Fibroblast of gingiva (primary cell): ENCODE results near the gene MMP2.

ENCODE experiments used
- DNase-seq: peaks from one replicate; pipeline ENCODE4 v3.0.0-alpha.2; 2011; ENCODE audit warnings: low read depth

The MMP2 gene

DNA sequence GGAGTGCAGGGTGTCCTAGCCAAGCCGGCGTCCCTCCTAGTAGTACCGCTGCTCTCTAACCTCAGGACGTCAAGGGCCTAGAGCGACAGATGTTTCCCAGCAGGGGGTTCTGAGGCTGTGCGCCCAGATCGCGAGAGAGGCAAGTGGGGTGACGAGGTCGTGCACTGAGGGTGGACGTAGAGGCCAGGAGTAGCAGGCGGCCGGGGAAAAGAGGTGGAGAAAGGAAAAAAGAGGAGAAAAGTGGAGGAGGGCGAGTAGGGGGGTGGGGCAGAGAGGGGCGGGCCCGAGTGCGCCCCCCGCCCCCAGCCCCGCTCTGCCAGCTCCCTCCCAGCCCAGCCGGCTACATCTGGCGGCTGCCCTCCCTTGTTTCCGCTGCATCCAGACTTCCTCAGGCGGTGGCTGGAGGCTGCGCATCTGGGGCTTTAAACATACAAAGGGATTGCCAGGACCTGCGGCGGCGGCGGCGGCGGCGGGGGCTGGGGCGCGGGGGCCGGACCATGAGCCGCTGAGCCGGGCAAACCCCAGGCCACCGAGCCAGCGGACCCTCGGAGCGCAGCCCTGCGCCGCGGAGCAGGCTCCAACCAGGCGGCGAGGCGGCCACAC is at the start of gene MMP2:
Gene MMP2 (plus strand): TSS at position 372 of the 603 bp plus-strand sequence. CDS start 282 bp downstream, outside the sequence.
- DNase-seq, result peak; percentile 84

DNA sequence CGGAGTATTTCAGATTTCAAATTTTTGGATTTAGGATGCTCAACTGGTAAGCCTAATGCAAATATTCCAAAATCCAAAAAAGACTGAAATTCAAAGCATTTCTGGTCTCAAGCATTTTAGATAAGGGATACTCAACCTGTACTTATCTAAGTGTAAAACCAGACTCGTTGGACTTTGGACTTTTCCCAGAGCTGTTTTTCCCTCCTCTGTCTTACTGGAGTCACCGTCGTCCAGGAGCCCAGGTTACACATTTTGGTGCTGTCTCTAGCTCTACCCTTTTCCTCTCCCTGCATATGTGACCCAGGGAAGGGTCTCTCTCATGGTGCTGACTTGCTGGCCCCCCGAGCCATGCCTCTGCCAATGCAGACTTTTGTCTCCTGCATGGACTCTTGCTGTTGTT is 46.0 kb upstream of the MMP2 start:
- DNase-seq, result no peak

DNA sequence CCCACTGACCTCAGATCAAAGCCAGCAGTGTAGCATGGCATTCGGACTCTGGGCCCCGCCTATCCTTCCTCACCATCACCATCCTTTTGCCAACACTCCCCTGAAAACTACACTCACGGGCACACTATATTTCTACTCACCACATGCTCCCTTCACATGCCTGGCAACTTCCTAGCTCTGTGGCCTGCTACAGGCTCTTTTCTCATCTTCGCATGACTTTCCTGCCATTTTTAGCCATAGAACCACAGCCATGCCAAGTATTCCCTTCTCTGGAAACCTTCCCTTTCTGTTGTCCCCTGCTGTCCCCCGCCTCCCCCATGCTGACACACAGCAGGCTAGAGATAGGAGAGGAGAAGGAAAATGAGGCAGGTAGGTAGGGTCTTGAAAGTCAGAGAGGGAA is 45.5 kb upstream of the MMP2 start:
- DNase-seq, result no peak

DNA sequence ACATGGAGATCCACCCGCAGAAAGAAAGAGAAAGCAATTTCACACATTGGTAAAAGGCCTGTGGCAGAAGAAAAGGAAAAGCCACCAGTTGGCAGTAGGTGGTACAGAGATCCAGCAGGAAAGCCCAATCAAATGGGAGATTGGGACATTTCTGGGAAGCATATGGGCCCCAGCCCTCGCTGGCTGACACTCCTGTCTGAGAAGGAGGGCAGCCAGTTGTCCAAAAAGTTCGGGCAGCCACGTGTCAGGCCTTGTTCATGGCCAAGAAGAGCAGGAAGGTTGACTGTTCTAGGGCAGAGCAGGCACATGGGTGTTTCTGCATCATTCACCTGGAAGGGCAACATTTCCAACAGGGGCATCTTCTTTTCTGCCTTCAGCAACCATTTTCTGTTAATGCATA is 45.0 kb upstream of the MMP2 start:
- no peak for DNase-seq

DNA sequence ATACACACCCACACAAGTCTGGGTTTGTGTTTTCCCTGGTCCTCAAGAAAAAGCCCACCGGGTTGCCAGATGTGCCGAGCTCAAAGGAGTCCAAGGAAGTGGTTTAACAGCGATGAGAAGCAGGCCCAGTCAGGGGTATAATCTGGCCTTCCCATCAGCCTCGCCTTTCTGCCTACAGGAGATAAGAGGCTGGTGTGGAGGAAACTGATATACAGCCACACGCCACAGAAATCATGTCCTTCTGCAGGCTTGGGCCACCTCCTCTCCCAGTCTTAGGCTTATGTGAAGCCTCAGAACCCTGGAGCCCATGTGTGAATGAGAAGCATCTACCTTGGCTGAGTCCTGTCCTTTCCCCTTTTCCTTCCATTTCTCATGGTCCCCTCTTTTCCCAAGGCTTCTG is 43.6 kb upstream of the MMP2 start:
- no peak for DNase-seq

DNA sequence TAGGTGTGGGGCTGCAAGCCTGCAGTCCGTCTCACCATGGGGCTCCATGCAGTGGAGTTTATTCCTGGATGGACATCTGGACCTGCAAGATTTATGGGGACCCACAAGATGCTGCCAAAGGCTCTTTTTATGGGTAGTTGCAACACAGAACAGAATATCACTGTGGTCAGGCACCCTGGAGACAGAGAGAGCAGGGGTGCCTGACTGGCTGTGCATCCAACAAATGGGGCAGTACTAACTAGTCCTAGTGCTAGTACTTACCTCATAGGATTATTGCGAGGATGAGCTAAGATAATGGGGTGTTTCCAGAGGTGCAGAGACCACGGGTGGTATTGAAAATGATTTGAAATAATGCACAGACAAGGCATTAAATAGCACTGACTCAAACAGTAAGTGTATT is 42.4 kb upstream of the MMP2 start:
- DNase-seq, result no peak

DNA sequence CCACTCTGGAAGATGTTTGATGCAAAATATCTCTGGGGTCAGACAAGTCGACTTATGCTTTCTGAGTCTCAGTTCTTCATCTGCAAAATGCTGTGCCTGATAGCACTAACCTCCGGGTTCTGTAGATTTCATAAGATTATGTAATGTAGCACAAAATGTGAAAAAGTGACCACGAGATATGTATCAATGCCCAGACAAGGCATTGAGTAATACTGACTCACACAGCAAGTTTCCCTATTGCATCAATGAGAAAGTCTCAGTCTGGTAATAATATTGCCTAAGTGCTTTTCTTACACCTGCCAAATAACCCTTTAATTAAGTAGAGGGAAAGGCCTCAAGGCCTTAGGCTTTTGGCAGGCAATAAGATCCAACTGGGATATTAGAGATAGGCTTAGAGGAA is 41.4 kb upstream of the MMP2 start:
- DNase-seq, result peak; percentile 65

DNA sequence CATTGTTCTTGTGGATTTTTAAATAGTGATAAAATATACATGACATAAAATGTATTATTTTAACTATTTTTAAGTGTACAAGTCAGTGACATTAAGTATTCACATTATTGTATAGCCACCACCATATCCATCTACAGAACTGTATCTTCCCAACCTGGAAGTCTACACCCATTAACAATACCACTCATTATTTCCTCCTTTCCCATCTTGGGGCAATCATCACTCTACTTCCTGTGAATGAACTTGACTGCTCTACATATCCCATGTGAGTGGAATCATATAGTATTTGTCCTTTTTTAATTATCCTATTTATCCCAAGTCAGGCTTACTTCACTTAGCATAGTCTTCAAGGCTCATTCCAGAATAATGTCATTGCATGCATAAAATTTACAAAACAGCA is 40.7 kb upstream of the MMP2 start:
- DNase-seq, result no peak

DNA sequence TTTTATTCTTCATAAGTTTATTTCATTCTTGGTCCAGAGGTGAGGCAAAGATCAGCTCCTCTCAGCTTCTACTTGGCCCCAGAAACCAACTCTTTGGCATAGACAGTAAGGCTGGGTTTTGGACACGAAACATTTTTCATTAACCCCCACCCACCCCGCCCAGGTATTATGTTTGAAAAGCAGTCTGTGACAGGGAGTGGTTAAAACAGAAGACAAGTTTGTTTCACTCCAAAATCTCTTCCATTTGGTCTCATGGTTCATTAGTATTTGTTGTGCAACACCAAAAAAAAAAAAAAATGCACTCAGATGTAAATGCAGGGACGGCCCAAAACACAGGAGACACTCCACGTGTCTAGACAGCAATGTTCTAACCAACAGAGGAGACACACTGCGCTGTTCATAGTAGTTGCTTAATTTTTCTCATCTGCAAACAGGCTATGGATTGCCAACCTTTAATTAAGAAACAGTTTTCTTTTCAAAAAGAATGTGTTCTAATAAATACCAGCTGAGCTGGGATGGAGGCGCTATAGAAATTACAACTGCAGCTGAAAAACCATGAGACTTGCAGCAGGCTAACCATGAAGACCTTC is 39.8 kb upstream of the MMP2 start:
- peak; percentile 67 for DNase-seq

DNA sequence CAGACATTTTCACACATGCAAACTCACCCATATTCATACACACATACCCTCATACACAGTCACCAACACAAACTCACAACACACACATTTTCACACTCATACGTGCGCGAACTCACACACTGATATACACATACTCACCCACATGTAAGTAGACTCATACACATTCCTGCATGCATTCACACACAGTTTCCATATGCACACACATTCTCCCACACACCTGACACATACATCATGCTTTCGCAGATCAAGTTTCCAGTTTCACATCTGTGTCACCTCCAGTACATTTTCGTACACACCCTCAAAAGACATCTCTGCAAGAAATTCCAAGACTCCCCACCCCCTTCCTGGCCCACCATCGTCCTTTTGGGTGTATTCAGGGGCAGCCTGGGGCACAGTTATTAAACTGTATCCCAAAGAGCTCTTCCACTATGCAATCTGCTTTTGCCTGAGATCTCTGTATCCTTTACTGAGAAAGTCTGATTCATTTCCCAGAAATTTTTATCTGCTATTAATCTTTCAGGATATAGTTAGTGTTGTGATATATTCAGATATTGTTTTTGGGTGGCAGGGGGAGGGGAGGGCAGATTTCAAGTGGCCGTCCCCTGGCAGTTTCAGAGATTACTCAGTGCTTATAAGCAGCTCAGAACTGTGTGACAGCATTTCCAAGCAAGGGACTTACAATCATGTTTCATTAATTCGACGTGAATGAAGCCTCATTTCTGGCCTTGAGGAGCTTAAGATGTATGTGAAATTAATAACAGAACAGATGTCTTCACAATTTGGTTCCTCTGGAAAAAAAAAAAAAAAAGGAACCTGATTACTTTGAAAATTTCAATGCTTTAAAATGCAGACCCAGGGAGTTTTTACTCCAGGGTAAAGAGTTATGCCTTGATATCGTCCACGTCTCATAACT is 35.3 kb upstream of the MMP2 start:
- no peak for DNase-seq

DNA sequence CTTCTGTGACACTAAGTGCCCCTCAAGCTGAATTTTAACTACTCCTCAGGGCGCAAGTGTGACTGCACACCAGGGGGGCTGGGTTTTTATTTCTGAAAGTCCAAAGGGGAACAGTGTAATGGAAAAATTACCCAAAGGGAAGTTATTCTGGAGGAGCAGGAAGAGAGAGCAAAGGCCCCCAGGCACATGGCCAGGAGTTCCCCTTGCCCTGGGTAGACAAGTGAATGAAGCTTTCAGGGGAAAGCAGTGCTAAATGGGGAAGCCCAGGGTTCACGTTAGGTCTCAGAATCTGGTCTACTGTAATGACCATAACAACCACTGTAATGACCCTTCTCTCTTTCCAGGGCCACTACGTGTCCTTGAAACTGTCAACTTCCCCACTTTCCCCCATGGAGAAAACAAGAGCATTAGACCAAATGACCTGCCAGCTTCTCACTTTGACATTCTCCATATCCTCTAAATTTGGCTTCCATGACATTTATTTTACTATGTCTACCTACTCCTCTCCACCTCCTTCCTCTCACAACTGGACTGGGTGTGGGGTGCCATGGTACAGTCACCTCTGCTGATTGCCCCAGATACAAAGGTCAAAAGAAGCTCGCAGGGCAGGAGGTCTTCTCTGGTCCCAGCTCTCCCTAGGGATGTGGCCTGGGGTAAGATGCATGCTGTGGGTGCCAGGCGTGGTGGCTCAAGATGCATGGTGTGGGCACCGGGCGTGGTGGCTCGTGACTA is 34.1 kb upstream of the MMP2 start:
- DNase-seq, result no peak

DNA sequence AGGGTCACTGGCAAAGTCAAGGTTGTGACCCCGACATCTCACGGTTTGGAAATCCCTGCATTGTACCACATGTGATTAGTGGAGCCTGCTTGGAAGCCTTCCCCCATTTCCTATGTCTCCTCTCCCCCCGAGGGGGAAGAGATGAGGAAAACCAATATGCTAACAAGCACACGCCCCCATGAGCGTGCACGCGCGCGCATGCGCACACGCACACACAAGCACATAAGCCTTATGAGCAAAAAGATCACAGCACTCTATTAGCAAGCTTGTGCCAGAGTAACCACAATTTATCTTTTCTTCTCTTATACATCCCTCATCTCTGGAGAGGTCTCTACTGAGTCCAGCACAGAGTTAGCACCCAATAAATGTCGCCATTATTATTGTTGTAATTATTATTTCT is 31.8 kb upstream of the MMP2 start:
- DNase-seq, result no peak

DNA sequence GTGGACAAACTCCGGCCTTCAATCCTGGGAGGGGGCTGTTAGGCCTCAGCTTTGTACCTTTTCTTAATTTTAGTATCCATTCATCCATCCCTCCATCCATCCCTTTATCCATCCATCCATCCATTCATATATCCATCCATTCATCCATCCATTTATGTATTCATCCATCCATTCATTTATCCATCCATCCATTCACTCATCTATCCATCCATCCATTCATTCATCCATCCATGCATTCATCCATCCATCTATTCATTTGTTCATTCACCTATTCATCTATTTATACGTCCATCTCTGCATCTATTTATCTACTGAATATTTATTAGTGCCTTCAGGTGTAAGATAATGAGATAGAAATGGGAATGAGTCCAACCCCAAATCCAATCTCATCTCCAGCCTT is 26.0 kb upstream of the MMP2 start:
- no peak for DNase-seq

DNA sequence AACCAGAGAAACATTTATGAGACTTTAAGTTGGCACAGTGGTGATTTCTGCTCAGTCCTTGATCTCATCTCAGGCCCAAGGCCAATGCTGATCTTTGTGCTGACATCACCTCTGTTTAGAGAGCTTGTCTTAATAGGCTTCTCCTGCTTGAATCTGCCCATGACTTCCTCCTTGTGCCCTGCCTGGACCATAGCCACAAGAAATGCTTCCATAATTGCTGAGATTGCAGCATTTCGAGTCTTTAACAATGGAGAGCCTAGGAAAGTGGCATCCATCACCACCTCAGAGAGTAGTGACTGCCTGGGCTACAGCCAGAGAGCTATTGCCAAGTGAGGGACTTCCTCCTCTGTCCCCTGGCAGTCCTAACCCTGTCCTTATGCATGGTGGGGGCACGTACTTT is 25.1 kb upstream of the MMP2 start:
- DNase-seq, result no peak

DNA sequence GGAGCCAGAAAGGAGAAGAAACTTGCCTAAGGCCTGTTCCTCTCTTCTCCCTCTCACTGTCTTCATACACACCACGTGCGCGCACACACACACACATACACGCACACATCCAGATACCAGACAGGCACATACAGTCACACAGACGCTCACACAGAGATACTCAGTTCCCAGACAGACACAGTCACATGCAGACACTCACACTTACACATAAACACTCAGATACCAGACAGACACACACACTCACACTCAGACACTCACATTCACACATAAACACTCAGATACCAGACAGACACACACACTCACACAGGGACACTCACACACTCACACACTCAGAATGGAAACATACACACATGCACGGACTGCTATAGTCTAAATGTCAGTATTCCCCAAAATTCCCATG is 24.1 kb upstream of the MMP2 start:
- no peak for DNase-seq

DNA sequence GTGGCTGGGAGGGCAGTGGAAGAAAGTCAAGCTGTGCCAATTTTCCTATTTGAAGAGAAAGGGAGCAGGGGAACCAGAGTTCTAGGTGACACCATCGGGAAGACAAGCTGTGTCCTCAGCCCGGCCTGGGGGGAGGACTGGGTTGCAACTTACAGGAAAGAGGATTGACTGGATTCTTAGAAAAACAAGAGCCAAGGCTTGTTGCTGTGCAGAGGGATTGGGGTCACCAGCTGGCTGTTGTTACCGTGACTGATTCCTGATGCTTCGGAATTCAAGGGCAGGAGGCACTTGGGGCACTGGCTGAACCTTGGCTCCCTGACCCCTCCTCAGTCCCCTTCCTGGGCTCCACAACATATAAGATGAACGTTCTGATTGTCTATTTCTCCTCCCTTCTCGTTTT is 16.8 kb upstream of the MMP2 start:
- DNase-seq, result no peak

DNA sequence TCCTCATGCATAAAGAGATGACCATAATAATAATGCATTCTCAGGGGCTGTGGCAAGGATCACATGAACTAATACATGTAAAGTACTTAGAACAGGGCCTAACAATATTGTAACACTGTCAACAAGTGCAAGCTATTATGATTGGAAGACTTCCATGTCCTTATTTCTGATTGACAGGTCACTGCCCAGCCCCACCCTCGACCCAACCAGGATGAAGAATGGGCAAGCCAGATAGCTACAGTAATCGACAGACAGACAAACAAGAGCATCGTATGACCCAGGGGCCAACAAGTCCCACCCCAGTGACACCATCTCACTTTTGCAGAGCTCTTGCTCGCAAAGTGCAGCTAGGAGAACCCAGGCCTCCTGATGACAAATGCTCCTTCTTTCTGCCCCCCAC is 14.6 kb upstream of the MMP2 start:
- no peak for DNase-seq

DNA sequence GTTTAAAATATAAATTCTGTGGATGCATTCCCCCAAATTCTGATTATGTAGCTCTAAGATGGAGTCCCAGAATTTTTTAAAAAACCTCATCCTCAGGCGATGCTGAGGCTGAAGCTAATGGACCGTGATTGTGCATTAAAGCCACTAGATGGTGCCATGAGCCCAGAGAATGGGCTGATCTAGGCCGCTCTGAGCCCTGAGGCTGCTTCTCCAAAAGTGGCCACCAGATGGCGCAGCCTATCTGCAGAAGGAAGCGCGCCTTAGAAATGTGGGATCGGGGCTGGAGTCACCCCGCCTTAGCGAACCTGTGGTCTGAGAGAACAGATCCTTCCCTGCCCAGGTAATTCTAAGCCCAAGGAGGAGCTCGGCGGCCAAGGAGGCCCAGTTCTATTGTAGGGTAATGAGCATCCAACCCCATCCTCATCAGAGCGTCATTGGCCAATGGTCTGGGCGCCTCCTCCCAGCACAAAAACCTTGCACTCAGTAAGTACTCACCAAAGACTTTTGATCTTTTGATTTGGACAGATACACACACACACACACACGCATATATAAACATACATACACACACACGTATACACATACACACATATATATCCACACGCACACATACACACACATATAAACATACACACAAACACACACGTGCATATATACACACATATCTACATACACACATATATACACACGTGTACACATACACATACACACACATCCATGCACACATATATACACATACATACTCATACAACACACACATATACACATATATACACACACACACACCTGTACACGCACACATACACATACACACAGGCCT is 13.7 kb upstream of the MMP2 start:
- peak; percentile 74 for DNase-seq

DNA sequence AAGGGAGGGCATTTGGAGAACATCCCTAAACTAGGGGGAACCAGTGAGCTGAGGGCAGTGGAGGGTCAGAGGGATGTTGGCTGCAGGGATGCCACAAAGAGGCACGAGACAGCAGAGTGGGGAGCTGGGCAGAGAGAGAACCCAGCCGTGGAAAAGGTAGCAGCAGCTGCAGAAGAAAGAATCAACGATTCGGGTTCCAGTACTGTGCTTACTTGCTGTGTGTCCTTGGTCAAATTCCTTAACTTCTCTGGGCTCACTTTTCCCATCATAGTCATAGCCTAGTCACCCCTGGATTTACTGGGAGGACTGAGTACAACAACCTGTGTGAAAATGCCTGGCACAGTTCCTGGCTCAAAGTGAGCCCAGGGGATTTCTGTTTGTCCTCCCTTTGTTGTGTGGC is 12.8 kb upstream of the MMP2 start:
- no peak for DNase-seq

DNA sequence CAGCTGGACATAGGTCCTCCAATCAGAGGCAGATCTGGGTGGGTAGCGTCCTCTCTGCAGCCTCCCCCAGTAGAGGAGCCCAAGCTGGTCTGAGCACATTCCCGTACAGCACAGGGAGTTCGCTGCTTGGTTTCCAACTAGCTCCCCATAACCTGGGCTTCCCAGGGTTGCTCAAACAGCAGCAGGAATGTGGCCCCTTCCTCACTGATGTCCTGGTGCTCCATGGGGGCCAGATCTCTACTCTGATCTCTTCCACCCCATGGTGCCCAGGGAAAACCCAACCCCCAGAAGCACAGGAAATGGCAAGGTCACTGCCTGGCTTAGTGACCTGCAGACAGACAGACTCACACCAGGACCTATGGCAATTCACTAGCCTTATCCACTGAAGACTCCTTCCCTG is 11.1 kb upstream of the MMP2 start:
- DNase-seq, result no peak

DNA sequence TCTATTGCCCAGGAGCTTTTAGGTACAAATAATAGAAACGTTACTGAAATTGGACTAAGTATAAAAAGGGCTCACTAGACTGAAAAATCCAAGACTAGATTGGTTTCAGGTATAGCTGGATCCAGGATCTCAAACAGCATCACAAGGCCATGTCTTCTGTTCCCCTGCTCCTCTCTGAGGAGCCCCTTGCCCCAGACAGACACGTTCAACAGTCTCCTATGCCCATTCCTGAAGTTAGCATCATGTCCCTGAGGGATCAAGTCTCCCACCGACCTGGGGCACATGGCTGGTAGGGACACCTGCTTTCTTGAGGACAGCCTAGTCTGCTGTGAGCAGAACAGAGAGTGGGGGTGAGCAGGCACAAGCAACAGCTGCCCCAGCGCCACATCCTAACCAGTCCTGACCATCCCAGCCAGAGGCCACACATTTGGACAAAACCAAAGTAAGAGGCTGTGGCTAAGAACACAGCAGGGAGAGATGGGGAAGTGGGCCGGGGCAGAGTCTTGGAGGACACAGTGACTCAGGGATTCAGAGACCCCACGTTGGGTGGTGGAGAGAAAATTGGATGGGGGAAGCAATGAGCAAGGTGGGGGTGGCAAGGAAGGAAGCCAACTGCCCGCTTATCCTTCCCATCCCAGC is 10.5 kb upstream of the MMP2 start:
- DNase-seq, result no peak
